ENCODE data around the gene TBC1D21.

DNA sequence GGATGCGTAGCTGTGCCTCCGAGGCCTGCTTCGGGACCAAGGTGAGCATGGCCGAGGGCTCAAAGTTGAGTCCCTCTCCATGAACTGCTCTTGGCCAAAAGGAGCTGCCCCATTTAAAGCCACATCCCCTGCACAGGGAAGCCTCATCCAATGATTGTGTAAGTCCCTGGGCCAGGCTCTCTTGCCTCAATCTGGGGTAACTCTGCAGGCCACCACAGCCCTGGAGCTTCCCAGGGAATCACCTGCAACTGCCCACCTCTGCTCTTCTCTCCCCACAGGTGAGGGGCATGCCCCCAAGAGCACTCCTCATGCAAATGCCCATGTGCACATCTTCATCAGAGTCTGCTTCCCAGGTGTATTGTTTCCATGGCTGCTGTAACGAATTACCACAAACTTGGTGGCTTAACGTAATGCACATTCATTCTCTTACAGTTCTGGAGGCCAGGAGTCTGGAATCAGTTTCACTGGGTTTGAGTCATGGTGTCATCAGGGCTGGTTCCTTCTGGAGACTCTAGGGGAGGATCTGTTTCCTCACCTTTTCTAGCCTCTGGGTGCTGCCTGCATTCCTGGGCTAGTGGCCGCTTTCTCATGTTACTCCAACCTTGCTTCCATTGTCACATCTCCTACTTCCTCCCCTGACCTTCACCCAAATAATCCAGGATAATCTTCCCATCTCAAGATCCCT lies 27.9 kb downstream of the TBC1D21 start:
- TF ChIP-seq, protein P1, sequence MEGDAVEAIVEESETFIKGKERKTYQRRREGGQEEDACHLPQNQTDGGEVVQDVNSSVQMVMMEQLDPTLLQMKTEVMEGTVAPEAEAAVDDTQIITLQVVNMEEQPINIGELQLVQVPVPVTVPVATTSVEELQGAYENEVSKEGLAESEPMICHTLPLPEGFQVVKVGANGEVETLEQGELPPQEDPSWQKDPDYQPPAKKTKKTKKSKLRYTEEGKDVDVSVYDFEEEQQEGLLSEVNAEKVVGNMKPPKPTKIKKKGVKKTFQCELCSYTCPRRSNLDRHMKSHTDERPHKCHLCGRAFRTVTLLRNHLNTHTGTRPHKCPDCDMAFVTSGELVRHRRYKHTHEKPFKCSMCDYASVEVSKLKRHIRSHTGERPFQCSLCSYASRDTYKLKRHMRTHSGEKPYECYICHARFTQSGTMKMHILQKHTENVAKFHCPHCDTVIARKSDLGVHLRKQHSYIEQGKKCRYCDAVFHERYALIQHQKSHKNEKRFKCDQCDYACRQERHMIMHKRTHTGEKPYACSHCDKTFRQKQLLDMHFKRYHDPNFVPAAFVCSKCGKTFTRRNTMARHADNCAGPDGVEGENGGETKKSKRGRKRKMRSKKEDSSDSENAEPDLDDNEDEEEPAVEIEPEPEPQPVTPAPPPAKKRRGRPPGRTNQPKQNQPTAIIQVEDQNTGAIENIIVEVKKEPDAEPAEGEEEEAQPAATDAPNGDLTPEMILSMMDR (IDR thresholded peaks at IDR 0.05; ENCODE audit: insufficient read depth, low read depth, low read length) = no peak
- no peak for TF ChIP-seq EZH2 (IDR thresholded peaks at IDR 0.05; ENCODE audit: insufficient read depth, low read length)

All from astrocyte (in vitro differentiated cells and primary cell).